ENCODE results near the gene PHF21B.

GRCh38 chr22:44926124-44926475 lies 83.7 kb downstream of the PHF21B start:
- TF ChIP-seq CTCF (tag by site-specific recombination; IDR thresholded peaks at IDR 0.05) (no peak), KLF8 (tag by site-specific recombination; IDR thresholded peaks at IDR 0.05) (no peak), ZFP69B (tag by site-specific recombination; IDR thresholded peaks at IDR 0.05) (no peak), GFI1B (tag by site-specific recombination; IDR thresholded peaks at IDR 0.05) (no peak)
- TF ChIP-seq, protein P1, sequence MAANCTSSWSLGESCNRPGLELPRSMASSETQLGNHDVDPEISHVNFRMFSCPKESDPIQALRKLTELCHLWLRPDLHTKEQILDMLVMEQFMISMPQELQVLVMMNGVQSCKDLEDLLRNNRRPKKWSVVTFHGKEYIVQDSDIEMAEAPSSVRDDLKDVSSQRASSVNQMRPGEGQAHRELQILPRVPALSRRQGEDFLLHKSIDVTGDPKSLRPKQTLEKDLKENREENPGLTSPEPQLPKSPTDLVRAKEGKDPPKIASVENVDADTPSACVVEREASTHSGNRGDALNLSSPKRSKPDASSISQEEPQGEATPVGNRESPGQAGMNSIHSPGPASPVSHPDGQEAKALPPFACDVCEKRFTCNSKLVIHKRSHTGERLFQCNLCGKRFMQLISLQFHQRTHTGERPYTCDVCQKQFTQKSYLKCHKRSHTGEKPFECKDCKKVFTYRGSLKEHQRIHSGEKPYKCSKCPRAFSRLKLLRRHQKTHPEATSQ (tag by site-specific recombination; IDR thresholded peaks at IDR 0.05): no peak

Data from HEK293 (cell line).